GM18498 (cell line): Measurements from ENCODE around the gene SRRM1.
"Not testable (repeated sequence)": the region's sequence is repeated elsewhere in the genome, so short reads cannot be mapped to it uniquely, and the experiment has no call there.

ENCODE experiments used
- ATAC-seq: cut with Tn5 transposase; IDR thresholded peaks from one replicate; pipeline ENCODE4 v1.9.1; 2021; ENCODE audit warnings: mild to moderate bottlenecking, moderate library complexity; ENCODE audit not compliant: unreplicated experiment

The SRRM1 gene

DNA sequence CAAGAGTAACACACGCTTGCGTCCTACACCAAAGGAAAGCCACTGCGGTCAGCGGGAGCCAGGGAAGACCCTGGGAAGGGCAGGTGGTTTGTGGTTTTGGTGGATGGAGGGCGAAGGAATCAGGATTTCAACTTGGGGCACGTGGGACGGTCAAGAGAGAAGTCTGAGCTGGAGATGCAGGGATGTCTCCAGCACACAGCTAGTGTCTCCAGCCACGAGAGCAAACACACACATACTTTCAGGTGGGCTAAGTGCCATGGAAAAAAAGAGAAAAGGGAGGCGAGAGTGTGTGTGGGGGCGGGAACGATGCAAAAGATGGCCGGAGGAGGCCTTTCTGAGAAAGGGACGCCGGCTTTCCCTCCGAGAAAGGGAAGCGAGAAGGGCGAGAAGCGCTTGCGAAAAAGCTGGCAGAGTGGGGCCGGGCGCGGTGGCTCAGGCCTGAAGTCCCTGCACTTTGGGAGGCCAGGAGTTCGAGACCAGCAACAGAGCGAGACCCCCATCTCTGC, 1.4 kb upstream of the SRRM1 start:
- no peak for ATAC-seq

DNA sequence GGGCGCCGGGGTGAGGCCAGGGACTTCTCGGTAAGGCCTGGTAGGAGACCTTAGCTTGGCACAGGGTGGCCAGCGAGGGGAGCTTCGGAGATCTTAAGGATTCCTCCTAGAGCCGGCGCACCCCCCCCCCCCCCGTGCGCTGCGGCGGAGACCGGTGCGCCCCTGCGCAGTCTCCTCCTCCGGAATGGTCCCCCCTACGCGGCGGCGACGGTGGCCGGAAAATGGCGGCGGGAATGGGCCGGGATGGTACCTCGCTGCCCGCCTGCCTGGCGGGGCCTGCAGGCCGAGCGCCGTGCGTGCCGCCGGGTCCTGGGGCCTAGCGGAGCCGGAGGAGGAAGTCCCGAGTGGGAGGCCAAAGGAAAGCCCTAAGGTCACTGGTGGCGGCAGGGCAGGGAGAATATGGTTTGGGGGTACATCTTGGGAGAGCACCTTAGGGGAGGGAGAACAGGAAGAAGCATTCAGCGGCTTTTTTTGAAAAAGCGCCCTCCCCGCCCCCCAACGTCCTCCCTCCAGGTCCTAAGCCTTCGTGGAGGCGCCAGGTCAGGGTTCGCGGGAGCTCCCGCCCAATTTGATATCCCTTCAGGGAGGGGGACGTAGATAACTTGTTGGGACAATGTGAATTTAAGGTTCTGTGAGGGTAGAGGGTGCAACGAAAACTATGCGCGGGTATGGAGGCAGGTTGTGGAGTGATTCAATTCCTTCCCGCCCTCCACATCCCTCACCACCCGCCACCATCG, 429 bp downstream of the SRRM1 start:
- ATAC-seq = peak; percentile 31

DNA sequence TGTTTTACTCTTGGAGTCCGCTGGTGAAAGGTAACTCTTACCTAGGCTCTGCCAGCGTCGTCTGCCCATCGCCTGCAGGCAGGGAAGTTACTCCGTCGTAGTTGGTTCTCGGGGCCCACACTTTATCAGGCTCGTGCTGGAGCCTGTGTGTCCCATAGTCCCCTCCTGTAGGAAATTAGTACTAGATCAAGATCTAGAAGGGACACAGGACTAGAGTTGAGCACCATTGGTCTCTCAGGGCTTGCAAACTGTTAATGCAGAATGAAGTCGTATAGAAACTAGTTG, 940 bp downstream of the SRRM1 start:
- no peak for ATAC-seq

DNA sequence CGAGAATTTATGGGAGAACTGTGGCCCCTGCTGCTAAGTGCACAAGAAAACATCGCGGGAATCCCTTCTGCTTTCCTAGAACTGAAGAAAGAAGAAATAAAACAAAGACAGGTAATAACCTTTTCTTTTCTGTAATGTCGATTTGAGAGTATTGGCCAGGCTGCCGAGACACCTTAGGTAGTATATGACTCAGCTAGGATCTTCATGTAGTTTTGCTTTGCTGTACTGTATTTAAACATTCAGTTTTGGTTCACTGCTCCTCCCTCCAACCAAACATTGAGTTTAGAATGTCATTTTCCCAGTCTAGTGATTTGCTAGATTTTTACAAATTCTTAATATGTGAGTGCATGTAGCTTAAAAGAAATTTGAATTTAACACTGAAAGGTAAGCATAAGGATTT, 5.8 kb downstream of the SRRM1 start:
- ATAC-seq = no peak

DNA sequence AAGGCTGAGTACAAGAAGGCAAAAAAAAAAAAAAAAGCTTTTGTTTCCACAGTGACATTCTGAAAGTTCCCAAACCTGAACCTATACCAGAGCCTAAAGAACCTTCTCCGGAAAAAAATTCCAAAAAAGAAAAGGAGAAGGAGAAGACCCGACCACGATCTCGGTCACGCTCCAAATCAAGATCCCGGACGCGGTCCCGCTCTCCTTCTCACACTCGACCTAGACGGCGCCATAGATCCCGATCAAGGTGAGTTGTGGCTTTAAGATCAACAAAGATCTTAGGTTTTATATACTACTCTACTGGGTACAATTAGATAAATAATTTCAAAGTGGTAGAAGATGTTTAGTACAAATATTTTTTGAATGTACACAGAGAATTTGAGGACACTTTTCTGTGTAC, 9.3 kb downstream of the SRRM1 start:
- ATAC-seq = no peak

DNA sequence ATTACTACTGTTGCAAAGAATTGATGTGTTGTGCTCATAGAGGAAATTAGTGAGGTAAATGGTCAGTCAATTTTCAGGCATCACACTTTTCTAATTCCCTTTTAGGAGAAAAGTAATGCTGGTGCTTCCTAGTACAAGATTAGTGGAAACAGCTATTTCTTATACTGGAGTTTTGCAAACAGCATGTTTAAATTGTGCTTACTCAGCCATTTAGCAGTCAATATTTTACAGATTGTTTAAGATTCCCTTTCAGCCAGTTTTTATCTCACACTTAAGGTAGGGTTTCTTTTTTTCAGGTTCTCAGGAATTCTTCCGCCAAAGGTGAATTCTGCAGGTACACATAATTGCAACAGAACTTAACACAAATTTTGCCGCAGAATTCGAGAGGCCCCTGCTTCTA, 10.9 kb downstream of the SRRM1 start:
- no peak for ATAC-seq

DNA sequence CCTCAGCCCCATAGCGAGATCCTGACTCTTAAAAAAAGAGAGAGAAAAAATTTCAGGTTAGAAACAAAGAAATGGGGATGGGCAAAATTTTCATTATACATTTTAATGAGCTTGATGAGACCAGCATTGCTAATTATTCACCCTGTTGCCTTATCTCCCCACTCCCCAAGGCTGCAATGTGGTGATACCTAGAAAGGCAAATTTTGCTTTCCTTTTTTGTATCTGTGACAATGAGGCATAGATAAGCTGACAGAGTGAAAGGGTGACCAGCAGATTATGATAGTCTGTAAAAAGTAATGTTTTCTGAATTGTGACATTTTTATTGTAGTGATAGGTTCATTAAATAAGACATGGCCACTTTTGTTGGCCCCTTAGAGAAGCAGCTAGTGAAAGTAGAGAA, 12.9 kb downstream of the SRRM1 start:
- ATAC-seq = no peak

DNA sequence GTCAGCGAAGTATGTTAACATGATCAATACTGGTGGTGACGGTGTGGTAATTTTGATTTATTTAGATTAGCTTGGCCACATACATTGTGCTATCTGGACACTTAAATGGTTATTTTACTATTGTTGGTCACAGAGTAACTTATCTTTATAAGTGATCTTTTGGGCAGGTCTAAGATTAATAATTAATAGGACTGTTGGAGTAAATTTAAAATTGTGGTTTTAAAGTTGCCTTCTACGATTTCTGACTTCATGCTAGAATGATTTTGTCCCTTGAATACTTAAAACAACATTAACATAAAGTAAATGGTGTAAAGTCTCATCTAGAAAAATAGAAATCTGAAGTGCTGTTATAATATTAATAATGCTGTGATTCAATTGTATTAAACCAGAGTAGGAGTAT, 14.7 kb downstream of the SRRM1 start:
- no peak for ATAC-seq

DNA sequence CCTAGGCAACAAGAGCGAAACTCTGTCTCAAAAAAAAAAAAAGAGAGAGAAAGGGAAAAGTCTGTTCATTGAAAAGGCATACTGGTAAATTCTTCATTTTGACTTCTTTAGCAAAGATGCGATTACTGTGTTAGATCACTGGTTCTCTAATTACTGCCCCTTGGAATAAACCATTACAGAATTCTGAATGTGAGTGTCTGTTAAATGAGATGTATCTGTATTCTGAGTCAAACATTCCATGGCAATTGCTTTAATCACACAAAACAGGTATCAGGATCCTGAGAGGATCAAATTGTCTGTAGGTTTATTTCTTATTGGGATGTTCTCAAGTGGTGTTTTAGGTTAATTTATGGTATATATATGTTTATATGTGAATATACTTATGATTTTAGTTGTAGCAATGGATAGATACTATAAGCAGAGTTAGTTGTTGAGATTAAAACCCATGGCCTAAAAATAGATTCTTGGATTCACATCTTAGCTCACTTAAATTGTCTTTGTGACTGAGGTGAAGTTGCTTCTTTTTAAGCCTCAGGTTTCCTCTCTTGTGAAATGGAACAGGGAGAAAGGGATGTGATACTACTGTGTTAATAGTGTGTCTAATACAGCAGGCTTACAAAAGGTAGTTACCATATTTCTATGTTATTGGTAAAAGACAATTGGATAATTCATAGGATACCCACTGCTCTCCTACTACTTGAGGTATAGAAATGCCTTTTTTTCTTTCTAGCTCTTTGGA, 16.2 kb downstream of the SRRM1 start:
- no peak for ATAC-seq

DNA sequence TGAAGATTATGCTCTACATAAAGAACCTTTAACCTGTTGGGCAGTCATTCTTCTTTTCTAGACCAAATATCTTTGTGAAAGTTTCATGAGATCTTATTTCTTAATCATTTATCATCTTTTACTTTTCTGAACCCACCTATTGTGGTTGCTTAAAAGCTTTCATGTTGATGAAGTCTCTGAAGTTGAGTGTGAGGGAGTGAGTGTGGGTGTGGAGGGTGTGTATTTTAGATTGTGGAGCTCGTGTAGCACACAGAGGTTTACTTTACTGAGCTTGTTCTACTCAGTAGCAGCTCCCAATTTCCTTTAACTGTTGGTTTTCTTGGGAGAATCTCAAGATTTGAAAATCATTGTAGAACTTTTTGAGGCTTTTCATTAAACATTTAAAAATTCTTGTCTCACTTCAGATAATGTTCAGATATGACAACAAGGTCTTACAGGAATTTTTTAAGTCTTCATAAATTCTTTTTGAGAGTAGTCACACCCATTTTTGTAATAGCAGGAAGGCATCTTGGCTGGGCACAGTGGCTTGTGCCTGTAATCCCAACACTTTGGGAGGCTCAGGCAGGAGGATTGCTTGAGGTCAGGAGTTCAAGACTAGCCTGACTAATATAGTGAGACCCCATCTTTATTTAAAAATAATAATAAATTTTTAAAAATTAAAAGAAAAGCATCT, 17.0 kb downstream of the SRRM1 start:
- ATAC-seq = no peak

DNA sequence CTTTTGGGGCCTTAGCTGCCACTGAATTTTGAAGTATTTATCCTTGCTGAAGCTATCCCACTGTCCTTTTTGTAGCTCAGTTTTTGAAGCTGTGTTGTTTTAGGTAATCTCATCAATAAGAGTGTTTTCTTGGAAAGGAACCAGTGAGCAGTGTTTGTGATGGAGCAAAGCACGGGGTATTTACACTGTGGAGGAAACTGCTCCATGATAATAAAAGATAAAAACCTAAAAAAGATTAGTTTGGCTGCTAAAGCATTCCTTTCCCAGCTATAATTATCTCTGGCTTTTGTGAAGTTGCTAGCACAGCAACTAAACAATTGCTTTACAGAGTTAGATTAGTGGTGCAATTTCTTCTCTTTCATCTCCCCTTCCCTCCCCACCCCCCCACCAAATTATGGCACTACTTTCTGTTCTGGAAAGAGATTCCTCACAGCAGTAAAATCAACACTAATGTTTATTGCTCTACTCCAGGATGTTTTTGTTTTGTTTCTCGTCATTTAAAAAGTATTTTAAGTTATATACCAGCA, 21.5 kb downstream of the SRRM1 start:
- no peak for ATAC-seq

DNA sequence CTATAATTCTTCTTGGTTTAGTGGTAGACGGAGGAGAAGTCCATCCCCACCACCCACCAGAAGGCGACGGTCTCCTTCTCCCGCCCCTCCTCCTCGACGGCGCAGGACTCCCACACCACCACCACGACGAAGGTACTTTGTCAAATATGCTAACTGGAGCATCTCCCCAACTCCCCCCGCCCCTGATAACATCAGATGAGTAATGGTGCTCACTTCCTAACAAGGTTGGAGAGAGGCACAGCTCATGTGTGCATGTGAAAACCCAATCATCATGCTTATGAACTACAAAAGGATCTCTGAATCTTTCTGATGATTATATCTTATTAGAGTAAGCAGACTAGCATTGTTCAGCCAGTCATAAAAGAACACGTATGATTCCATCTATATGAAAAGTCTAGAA, 23.7 kb downstream of the SRRM1 start:
- no peak for ATAC-seq

DNA sequence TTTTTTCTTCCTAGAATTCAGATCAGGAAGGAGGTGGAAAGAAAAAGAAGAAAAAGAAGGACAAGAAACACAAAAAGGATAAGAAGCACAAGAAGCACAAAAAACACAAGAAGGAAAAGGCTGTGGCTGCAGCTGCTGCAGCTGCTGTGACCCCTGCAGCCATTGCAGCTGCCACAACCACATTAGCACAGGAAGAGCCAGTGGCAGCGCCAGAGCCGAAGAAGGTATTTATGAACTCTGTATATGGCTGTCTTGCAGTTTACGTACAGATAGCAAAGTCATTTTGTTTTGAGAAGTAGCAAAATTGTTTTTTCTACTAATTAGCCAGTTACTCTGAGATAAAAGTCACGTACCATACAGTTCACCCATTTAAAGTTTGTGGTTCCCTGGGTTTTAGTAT, 28.3 kb downstream of the SRRM1 start:
- not testable (repeated sequence) for ATAC-seq

DNA sequence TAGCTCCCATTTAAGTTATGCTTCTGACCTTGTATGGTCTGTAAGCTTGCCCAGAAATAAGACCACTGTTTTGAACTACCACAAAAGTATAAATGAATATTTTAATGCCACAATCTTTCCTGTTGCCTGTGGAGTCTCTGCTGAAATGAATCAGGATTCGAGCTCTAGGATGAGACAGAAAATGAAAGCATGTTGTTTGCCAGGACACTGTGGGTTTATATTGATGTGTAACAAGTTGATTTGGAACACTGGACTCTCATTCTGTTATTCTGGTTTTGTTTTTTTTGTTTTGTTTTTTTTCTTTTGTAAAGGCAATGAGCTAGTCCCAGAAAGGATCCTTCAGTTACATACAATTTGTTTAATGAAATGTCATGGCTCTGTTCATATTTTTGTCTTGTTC, 29.6 kb downstream of the SRRM1 start:
- not testable (repeated sequence) for ATAC-seq

DNA sequence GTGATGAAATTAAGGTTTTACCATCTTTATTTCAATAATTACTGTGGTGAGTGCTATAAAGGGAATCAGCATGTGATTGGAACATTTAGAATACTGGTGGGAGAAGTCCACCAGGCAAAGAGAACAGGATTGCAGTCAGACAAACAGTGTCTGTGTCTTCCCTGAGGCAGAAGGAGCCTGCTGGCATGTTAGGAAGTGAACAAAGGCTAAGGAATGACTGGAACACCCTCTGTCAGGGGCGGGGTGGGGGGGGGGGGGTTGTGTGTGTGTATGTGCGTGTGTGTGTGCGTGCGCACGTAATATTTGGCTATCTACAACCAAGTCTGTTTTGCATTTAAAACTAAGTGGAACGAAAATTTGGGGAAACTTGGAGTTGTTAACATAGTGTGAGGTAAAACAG, 30.2 kb downstream of the SRRM1 start:
- ATAC-seq = no peak

DNA sequence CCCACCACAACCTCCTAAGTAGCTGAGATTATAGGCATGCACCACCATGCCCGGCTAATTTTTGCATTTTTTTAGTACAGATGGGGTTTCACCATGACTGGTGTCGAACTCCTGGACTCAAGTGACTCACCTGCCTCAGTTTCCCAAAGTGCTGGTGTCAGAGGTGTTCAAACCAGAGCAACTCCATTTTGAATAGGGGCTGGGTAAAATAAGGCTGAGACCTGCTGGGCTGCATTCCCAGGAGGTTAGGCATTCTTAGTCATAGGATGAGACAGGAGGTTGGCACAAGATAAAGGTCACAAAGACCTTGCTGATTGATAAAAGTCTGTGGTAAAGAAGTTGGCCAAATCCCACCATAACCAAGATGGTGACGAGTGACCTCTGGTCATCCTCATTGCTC, 35.3 kb downstream of the SRRM1 start:
- ATAC-seq = not testable (repeated sequence)

DNA sequence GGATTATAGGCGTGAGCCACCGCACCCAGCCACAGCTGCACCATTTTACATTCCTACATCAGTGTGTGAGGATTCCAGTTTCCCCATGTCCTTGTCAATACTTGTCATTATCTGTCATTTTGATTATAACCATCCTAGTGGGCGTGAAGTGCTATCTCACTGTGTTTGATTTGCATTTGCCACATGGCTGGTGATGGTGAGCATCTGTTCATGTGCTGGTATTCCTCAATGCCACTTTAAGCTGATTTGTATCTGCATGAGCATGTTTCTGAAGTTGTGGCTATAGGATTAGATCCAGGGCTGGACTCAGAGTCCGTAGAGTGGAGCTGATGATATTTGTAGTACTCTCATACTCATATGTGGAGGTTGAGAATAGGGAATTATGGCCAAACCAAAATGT, 36.6 kb downstream of the SRRM1 start:
- ATAC-seq = no peak

DNA sequence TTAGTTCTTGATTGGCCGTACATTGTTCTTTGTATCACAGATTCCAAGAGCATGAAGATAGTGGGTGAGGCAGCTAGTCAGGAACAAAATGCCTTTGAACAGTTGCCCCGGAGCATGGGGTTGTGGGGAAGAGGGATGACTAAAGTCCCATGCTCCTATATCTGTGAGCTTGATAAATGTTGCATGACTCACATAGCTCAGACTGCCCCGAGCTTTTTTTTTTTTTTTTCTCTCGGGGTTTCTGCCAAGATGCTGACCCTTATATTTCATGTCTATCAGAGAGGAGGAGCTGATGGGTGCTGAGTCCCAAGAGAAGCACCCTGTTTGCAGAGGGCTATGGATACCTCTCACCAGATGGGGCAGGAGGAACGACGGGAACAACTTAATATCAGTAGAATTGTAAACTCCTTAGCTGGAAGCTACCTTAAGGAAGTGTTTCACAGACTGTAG, 40.6 kb downstream of the SRRM1 start:
- no peak for ATAC-seq

DNA sequence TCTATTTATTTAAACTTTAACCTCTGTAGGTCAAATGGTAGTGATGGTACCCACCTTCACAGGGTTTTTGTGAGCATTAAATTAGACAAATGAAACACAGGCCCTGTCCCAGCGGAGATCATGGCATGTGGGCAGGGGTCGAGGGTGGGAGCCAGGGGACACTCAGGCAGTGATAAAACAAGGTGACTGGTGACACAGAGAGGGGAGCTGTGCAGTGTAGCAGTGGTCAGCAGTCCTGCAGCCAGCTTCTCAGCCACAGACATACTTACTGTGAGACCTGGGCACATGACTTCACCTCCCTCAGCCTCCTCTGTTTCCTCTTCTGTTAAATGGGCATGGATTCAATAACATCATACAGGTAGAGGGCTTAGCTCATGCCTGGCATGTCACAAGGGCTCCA, 44.9 kb downstream of the SRRM1 start:
- ATAC-seq = no peak

DNA sequence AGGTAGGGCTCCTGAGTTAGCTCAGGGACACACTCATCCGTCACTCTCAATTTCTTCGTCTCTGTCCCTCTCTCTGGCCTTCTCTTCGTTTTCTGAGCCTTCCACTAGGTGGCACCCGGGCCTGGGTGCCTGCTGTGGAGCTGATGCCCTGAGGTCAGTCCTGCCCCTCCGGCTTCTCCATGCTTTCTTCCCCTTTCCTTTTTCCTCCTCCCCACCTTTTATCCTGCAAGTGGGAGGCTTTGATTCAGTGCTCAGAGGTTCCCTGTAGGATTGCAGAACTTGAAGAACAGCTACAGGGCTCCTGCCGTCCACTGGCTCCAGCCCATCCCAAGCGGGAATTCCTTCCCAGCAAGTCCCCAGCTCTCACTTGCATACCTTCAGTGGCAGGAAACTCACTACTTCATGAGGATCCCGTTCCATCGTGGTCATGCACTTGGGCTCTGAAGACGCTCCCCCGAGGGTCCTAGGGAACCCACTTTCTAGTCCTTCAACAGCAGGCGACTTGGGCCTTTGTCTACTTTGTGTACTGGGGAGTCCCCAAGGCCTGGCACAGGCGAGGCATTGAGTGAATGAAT, 45.6 kb downstream of the SRRM1 start:
- ATAC-seq = no peak

DNA sequence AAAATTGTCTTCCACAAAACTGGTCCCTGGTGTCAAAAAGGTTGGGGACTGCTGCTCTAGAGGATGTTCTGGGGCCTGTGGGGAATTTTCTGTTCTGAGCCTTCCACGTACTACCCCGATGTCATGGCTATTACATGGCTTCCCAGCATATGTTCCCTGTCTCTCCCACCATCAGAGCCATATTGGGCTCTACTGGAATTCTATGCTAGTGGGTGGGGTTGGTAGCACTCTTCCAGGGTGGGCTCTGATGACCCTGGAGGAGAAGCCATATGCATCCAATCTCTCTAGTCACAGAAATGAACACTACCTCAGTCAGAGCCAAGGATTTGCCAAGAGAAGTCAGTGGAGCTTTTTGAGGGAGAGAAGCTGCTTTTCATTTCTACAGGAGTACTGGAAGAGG, 47.9 kb downstream of the SRRM1 start:
- no peak for ATAC-seq
